Measurements from ENCODE around the gene HOMER2.

HOMER2 gene

DNA sequence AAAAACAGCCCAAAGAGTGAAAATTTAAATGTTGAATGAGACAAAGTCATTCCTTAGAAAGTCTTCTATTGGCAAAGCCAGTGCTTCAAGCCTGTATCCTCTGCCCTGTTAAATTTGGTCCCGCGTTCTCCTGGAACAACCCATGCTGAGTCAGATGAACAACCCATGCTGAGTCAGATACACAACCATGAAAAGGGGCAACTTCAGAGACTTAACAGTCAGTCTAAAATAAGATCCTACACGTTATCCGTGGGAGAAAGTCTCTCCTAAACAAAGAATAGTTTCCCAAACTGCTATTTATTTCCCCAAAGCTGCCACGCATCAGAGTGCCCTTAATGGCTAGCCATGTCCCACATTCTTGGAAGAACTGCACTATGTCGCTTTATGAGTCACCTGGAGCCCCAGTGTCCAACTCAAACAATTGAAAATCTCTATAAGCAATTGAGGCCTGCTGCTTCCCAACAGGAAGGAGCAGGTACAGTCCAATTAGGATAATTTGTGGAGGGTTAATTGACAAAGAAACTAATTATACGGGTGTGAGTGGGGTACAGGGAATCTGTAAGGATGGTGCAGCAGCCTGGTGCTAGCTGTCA is 77.0 kb downstream of the HOMER2 start:
- no peak overlapping the region for H3K4me3 ChIP-seq (ENCODE audit: low read length)
- TF ChIP-seq, protein P1, sequence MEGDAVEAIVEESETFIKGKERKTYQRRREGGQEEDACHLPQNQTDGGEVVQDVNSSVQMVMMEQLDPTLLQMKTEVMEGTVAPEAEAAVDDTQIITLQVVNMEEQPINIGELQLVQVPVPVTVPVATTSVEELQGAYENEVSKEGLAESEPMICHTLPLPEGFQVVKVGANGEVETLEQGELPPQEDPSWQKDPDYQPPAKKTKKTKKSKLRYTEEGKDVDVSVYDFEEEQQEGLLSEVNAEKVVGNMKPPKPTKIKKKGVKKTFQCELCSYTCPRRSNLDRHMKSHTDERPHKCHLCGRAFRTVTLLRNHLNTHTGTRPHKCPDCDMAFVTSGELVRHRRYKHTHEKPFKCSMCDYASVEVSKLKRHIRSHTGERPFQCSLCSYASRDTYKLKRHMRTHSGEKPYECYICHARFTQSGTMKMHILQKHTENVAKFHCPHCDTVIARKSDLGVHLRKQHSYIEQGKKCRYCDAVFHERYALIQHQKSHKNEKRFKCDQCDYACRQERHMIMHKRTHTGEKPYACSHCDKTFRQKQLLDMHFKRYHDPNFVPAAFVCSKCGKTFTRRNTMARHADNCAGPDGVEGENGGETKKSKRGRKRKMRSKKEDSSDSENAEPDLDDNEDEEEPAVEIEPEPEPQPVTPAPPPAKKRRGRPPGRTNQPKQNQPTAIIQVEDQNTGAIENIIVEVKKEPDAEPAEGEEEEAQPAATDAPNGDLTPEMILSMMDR (IDR thresholded peaks at IDR 0.05; ENCODE audit: insufficient read depth, low read depth, low read length, missing control alignments) = no peak
- DNase-seq (ENCODE audit: low read depth) = peak; percentile 78

DNA sequence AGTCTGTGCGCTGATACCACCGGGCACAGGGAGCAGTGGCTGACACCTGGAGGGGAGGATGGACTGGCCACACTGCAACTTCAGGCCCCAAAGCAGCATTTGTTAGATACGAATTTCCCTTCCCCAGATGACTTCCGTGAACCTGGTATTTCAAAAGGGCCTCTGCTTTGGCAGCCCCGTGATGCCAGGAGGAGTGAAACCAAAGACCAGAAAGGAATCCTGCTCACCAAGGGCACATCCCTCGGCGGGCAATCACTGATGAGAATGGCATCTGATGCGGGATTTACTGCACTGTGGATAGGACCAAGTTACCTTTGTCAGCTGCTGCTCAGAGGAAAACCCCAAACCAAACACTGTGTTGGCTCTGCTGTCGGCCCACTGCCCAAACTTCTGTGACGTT is 77.6 kb downstream of the HOMER2 start:
- DNase-seq (ENCODE audit: low read depth) = no peak
- no peak overlapping the region for H3K4me3 ChIP-seq (ENCODE audit: low read length)
- TF ChIP-seq, protein P1 (IDR thresholded peaks at IDR 0.05; ENCODE audit: insufficient read depth, low read depth, low read length, missing control alignments) = no peak

DNA sequence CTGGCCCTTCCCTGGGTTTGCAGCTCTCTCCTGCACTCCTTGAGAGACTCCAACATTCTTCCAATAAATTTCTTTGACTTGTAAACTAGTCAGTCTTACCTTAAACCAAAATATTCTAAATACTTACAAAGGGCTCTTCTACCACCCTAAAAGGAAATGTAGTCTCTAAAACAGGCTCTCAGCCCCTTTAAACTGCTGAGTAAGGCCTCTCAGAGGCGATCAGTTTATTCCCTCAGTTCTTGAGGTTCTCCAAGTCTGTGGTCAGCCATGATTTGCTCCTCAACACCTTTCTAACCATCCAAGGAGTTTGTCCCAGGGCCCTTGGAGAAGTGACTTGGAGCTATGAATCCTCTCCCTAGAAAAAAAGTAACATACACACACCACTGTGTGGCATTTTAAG is 78.3 kb downstream of the HOMER2 start:
- TF ChIP-seq, protein P1 (IDR thresholded peaks at IDR 0.05; ENCODE audit: insufficient read depth, low read depth, low read length, missing control alignments) = no peak
- no peak for DNase-seq (ENCODE audit: low read depth)
- no peak overlapping the region for H3K4me3 ChIP-seq (ENCODE audit: low read length)

DNA sequence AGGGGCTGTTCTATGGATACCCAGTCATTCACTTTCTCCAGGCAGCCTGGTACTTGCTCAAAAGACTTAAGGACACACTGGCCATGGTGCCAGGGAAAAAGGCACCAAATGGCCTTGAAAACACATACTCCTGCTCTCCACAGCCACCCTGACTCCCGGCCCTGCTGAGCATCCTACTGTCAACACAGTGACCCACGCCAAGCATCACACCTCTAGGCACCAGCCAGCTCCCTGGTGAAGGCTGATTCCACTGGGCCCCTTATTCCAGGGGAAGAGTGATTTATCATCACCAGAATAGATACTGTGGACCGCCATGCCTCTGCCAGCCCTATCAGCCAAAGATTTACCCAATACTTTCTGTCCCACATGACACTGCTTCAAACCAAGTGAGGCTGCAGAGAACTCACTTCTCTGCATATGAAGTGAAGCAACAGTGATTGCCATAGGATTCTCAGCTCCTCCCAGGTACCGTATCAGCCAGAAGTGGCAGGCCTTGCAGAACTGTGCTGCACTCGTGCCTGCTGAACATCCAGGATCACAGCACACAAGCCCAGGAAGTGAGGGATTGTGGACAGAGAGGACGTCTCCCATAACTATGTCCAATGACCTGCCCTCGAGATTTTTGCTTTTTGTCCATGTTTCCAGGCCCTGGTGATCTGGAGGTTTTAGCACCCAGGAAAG is 79.4 kb downstream of the HOMER2 start:
- TF ChIP-seq, protein P1 (IDR thresholded peaks at IDR 0.05; ENCODE audit: insufficient read depth, low read depth, low read length, missing control alignments) = no peak
- no peak for DNase-seq (ENCODE audit: low read depth)
- no peak overlapping the region for H3K4me3 ChIP-seq (ENCODE audit: low read length)

DNA sequence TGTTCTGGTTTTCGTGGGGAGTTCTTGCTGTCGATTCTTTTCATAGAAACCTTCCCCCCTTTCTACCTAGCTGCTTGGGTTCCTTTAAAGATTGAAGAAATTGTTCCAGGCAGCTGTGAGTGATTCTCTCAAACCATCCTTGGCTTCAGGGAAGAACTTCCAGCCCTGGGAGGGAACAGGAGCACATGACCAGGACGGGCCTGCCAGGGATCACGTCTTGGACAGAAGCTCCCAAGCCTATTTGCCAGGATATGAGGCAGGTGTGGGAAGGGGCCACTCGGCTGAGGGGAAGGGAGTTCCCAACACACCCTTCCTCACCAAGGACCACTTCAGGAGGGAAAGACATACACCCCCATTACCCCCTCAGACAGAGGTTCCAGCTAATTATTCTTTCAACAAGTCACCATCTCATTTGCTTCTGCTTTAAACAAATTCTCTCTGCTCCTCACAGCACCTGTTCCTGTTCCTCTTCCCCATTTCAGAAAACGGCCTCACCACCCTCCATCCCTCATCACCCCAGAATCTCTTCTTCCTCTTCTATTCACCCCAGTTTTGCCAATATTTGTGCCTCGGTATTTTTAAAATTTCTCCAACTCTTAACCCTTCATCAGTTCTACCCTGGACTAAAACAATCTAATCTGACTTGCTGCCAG is 80.6 kb downstream of the HOMER2 start:
- TF ChIP-seq, protein P1 (IDR thresholded peaks at IDR 0.05; ENCODE audit: insufficient read depth, low read depth, low read length, missing control alignments) = no peak
- no peak overlapping the region for H3K4me3 ChIP-seq (ENCODE audit: low read length)
- DNase-seq (ENCODE audit: low read depth) = no peak

DNA sequence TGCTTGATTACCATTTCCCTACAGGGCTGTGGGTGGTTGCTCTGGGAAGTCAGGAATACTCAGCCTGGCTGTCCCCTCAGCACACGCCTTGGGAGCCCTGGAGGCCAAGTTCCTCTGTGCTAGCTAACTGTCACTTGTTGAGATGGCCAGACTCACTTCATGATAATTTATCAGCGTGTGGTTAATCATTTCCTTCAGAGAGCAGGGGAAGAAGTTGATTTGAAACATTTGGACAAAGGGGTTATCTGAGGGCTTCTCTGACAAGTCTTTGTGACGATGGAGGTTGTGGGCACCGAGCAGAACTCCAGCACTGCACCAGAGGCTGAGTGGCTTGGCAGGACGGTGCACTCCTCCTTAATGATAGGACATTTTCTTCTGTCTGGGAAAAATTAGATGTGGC is 81.2 kb downstream of the HOMER2 start:
- TF ChIP-seq, protein P1 (IDR thresholded peaks at IDR 0.05; ENCODE audit: insufficient read depth, low read depth, low read length, missing control alignments) = no peak
- DNase-seq (ENCODE audit: low read depth) = no peak
- H3K4me3 ChIP-seq (ENCODE audit: low read length) = no peak overlapping the region

All from epithelial cell of esophagus (primary cell).